IPS-18a (cell line): ENCODE data around the gene NCKAP5.

ENCODE experiments used
- H3K27ac ChIP-seq: one replicate; pipeline ENCODE4 v1.5.1; 2013; ENCODE audit warnings: low read length
- H3K27me3 ChIP-seq: one replicate; pipeline ENCODE4 v1.6.1; 2013; ENCODE audit warnings: mild to moderate bottlenecking, low read length; ENCODE audit not compliant: control insufficient read depth, insufficient read depth
- H3K36me3 ChIP-seq: one replicate; pipeline ENCODE4 v1.6.1; 2013; ENCODE audit warnings: low read depth, low read length; ENCODE audit not compliant: control insufficient read depth
- H3K4me1 ChIP-seq: one replicate; pipeline ENCODE4 v1.6.1; 2013; ENCODE audit warnings: low read depth, low read length; ENCODE audit not compliant: control insufficient read depth
- H3K4me3 ChIP-seq: one replicate; pipeline ENCODE4 v1.5.1; 2013; ENCODE audit warnings: low read length
- H3K9ac ChIP-seq: one replicate; pipeline ENCODE4 v1.6.1; 2013; ENCODE audit warnings: mild to moderate bottlenecking, low read length, moderate library complexity
- H3K9me3 ChIP-seq: one replicate; pipeline ENCODE4 v1.6.1; 2013; ENCODE audit warnings: low read depth, low read length; ENCODE audit not compliant: control insufficient read depth

NCKAP5 gene

DNA sequence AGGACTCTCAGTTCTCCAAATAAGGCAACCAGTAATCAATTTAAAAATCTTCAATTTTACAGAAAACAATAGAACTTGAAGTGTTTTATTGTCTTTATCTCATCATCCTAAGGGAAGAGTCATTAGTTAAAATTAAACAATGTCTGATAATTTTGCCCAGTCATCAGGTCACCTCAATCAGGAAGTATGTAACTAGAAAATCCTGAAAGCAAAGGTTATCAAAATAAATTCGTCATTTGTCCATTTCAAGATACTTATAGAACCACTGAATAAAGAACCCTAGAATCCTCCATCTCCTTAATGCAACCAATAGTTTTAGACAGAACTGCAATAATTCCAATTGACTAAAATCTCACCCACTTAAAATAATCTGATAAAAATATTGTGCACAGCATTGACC is 115.2 kb downstream of the NCKAP5 start:
- H3K36me3 ChIP-seq = no peaks in the 10 kb centered on the region
- no peaks in the 10 kb centered on the region for H3K9me3 ChIP-seq
- no peak overlapping the region for H3K4me3 ChIP-seq
- H3K27ac ChIP-seq = no peak overlapping the region
- H3K27me3 ChIP-seq = no peaks in the 10 kb centered on the region
- no peaks in the 10 kb centered on the region for H3K4me1 ChIP-seq
- H3K9ac ChIP-seq = no peak overlapping the region

DNA sequence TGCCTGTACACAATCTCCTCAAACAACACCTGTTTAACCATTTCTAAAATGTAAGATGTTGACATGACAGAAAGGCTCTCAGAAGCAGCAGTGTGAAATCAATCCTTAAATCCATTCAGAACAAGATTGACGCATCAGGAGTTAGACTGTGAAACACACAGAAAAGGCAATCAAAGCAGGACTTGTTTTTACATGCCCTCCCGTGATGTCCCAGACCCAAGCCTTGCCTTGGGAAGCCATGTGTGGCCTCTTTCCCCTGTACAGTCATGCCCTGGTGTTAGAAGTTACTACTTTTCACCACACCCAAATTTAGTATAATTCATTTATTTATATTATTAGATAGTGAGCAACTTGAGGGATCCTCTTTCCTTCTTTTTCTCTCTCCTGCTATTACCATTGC is 115.7 kb downstream of the NCKAP5 start:
- no peaks in the 10 kb centered on the region for H3K9me3 ChIP-seq
- no peak overlapping the region for H3K27ac ChIP-seq
- H3K4me1 ChIP-seq = no peaks in the 10 kb centered on the region
- H3K9ac ChIP-seq = no peak overlapping the region
- H3K27me3 ChIP-seq = no peaks in the 10 kb centered on the region
- H3K36me3 ChIP-seq = no peaks in the 10 kb centered on the region
- H3K4me3 ChIP-seq = no peak overlapping the region

DNA sequence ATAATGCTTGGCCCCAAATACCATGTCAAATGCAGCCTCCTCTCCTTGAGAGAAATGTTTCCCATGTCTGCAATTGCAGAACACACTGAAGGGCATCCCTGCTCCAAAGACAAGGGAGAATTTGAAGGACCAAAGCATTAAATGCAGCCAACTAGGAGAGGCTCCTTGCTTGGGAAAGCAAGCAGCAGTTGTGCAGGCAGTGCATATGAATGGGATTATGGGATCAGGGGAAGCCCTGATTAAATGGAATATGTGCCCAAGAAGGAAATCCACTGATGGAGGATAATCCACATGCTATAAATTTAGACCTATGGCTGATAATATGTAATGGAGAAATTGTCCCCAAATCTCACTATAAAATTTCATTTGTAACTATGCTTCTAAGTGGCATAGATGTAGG is 116.1 kb downstream of the NCKAP5 start:
- no peak overlapping the region for H3K27ac ChIP-seq
- no peaks in the 10 kb centered on the region for H3K9me3 ChIP-seq
- H3K36me3 ChIP-seq = no peaks in the 10 kb centered on the region
- H3K9ac ChIP-seq = no peak overlapping the region
- no peaks in the 10 kb centered on the region for H3K4me1 ChIP-seq
- no peak overlapping the region for H3K4me3 ChIP-seq
- H3K27me3 ChIP-seq = no peaks in the 10 kb centered on the region

DNA sequence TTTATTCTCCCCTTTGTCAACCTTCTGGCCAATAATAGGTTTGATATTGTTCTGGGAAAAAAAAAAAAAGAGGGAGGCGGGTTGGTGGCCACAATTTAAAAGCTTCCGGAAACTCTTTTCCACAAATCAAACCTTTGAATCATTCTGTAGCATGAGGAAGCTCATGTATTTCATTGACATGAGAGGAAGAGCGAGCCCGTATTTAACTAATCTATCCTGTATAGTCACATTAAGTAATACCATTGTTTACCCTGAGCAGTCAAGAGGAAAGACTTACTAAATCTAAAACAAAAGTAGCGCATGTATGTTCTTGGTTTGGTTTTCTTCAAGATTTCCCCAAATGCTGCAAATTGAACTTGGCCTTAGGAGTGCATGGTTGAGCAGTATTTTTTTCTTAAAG is 120.1 kb downstream of the NCKAP5 start:
- Histone ChIP-seq H3K27me3 (no peaks in the 10 kb centered on the region), H3K9ac (no peak overlapping the region), H3K9me3 (no peaks in the 10 kb centered on the region), H3K4me3 (no peak overlapping the region), H3K27ac (no peak overlapping the region), H3K4me1 (no peaks in the 10 kb centered on the region), H3K36me3 (no peaks in the 10 kb centered on the region)

DNA sequence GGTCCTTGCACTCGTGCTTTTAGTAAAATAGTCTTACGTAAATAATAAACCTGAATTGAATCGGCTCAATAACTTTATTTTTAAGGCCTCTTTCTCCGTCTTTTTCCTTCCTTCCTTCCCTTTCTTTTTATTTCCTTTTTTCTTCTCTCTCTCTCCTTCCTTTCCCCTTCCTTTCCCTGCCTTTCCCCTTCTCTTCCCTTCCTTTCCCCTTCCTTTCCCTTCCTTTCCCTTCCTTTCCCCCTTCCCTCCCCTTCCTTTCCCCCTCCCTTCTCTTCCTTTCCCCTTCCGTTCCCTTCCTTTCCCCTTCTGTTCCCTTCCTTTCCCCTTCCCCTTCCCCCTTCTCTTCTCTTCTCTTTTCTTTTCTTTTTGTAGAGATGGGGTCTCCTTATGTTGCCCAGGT is 121.0 kb downstream of the NCKAP5 start:
- Histone ChIP-seq H3K4me3 (no peak overlapping the region), H3K36me3 (no peaks in the 10 kb centered on the region), H3K27me3 (no peaks in the 10 kb centered on the region), H3K9me3 (no peaks in the 10 kb centered on the region), H3K9ac (no peak overlapping the region), H3K27ac (no peak overlapping the region), H3K4me1 (no peaks in the 10 kb centered on the region)

DNA sequence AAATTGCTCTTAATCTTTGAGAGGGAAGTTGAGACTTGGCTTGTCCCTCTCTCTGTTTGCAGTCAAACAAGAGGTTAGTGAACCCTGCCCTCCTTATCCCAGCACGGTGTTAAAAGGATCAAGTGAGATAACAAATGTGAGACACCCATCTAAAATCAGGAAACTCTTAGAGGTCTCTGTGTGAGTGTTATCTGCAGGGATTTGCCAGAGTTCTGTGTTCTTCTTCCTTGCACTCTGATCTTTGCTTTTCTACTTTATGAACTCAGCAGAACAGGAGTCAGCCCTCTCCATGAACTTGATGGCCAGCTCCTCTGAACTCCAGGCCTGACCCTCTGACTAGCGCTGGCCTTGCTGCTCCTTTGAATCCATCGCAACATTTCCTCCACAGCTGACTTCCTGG is 123.8 kb downstream of the NCKAP5 start:
- Histone ChIP-seq H3K9me3 (no peaks in the 10 kb centered on the region), H3K4me3 (no peak overlapping the region), H3K9ac (no peak overlapping the region), H3K27me3 (no peaks in the 10 kb centered on the region), H3K36me3 (no peaks in the 10 kb centered on the region), H3K27ac (no peak overlapping the region), H3K4me1 (no peaks in the 10 kb centered on the region)

DNA sequence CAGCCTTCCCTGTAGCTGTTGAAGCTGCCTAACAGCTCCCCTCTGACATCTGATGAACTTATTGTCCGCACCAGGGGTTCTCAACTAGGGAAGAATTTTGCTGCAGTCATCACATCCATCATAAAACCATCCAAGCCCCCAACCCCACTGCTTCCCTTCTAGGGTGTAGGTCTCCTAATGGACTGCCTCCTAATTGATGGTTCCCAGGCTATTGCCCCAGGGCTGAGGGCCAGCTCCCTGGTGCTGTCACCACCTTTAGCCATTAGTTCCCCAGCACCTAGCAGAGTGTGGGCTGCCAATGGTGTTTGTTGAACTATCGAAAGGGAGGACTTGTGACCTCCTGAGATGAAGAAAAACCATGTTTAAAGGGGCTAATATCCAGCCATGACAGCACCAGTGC is 125.9 kb downstream of the NCKAP5 start:
- no peaks in the 10 kb centered on the region for H3K9me3 ChIP-seq
- H3K4me1 ChIP-seq = no peaks in the 10 kb centered on the region
- no peak overlapping the region for H3K4me3 ChIP-seq
- H3K9ac ChIP-seq = no peak overlapping the region
- H3K27ac ChIP-seq = no peak overlapping the region
- H3K27me3 ChIP-seq = no peaks in the 10 kb centered on the region
- H3K36me3 ChIP-seq = no peaks in the 10 kb centered on the region

DNA sequence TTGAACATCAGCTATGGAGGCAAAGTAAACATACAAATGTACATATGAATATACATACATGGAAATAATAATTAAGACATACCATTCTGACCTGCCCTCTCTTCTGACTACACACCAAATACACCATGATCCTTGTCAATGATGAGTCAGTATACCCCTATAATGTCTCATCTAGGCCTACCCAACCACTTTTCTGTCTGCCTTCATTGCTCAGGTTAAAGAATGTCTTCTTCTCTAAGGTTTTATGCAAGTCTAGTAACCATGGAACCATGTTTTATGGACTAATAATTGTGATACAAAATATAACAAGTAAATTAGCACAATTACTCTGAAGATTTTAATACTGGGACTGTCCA is 128.7 kb downstream of the NCKAP5 start:
- Histone ChIP-seq H3K9ac (no peak overlapping the region), H3K4me1 (no peaks in the 10 kb centered on the region), H3K36me3 (no peaks in the 10 kb centered on the region), H3K27ac (no peak overlapping the region), H3K27me3 (no peaks in the 10 kb centered on the region), H3K4me3 (no peak overlapping the region), H3K9me3 (no peaks in the 10 kb centered on the region)

DNA sequence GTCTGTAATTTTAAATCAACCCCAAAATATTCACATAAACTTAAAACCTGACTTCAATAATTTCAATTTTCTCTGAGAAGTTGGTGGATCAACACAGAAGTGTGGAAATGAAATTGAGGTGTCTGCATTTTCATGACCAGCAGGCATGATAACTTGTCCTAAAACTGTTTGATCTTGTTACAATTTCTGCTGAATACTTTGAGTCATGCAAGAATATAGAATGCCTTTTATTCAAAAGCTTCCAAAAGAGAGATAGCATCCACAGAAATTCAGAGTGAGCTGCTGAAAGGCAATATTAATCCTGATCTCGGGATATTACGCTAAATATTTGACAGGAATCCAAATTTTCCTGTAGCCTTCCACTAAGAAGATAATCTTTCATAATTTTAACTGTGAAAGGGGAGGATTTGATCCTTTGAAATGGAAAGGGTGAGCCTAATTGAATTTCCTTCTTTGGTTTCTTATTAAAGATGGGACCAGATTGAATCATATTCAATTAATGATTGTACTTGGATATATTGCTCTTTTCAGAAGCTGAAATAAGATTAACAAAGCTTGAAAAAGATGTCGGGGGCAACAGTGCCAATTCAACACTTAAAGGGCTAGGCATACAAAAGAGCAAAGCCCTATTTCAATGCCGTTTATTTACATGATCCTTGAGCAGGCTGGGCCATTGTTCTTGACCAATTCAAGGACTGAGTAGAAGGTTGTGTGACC is 129.3 kb downstream of the NCKAP5 start:
- Histone ChIP-seq H3K27ac (no peak overlapping the region), H3K36me3 (no peaks in the 10 kb centered on the region), H3K27me3 (no peaks in the 10 kb centered on the region), H3K4me3 (no peak overlapping the region), H3K9me3 (no peaks in the 10 kb centered on the region), H3K4me1 (no peaks in the 10 kb centered on the region), H3K9ac (no peak overlapping the region)

DNA sequence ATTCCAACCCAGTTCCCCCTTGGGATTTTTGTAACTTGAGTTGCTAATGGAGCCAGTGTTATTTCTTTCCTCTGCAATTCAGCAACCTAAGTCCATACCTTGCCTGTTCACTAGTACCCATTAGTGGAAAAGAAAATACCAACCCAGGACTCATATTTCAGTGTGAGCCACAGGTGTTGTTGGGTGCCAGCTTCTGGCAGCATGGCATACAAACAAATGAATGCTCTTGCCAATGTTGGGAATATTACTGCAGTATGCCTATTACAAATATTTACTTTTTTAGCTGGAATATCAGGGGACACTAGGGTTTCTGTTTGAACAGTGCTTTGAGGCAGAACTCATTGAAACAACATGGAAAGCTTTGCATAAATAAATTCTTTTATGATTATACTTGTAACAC is 130.2 kb downstream of the NCKAP5 start:
- no peak overlapping the region for H3K27ac ChIP-seq
- no peaks in the 10 kb centered on the region for H3K27me3 ChIP-seq
- H3K4me3 ChIP-seq = no peak overlapping the region
- H3K9ac ChIP-seq = no peak overlapping the region
- no peaks in the 10 kb centered on the region for H3K36me3 ChIP-seq
- no peaks in the 10 kb centered on the region for H3K9me3 ChIP-seq
- H3K4me1 ChIP-seq = no peaks in the 10 kb centered on the region

DNA sequence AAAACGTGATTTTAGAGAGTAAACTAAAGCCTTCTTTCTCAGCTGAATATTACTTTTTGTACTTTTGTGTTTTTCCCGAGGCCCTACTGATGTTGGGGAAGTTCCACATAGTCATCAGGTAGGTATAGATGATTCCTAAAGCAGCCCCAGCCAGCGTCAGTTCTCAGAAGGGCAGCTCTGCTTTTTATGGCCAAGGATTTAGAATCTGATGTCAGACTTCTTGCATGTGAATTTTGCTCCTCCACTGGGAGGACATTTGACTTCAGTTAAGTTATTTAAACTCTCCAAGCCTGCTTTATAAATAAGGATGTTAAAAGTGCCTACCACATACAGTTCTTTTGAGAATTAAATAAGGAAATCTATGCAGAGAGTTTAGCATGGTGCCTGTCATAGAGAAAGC is 130.8 kb downstream of the NCKAP5 start:
- H3K4me3 ChIP-seq = no peak overlapping the region
- H3K36me3 ChIP-seq = no peaks in the 10 kb centered on the region
- H3K9ac ChIP-seq = no peak overlapping the region
- H3K27ac ChIP-seq = no peak overlapping the region
- no peaks in the 10 kb centered on the region for H3K27me3 ChIP-seq
- H3K9me3 ChIP-seq = no peaks in the 10 kb centered on the region
- H3K4me1 ChIP-seq = no peaks in the 10 kb centered on the region

DNA sequence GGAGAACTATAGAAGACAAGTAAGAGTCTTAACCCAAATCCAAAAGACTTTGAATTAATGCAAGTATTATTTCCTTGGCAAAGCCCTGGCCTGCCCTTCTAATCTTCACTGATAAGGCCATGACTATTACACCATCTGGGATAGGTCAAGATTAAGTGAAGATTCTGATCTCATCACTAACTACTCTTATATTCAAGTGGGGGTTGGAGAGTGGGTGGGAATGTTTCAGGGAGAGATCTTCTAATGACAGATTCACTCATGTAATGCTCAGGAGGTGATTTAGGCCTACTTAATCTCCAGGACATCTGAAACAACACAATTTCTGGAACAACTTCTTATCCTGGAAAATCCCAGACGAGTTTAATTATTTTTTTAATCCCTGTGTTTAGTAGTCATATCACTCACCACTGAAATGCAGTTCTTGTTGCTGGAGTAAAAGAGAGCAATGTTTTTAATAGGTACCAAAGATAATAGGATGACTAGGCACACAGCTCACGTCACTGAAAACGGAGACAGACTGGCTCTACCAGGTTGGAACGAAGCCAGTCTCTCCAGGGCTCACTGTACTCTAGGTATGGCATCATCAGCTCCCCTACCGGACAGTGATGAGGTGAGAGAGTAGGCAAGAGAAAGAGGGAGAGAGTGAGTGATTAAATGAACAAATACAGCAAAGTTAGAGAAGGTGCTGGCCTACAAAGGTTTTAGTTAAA is 133.1 kb downstream of the NCKAP5 start:
- Histone ChIP-seq H3K27me3 (no peaks in the 10 kb centered on the region), H3K4me1 (no peaks in the 10 kb centered on the region), H3K9ac (no peak overlapping the region), H3K36me3 (no peaks in the 10 kb centered on the region), H3K27ac (no peak overlapping the region), H3K9me3 (no peaks in the 10 kb centered on the region), H3K4me3 (no peak overlapping the region)
